Hindlimb muscle (tissue), 1 donor: Measurements from ENCODE around the gene ZNF616. TPM values are rescaled to one million over a fixed set of nuclear protein-coding genes. Genes with fewer than 3 reads are reported as not detected.

Source experiments
- DNase-seq: peaks from one replicate; pipeline ENCODE4 v3.0.0-alpha.2; 2013
- polyA plus RNA-seq: library from polyadenylated mRNA; unstranded; fragments of 120-200 nt; gene quantifications from one replicate; pipeline ENCODE4 v1.2.1, GENCODE V29; 2013; ENCODE audit not compliant: insufficient read length

The ZNF616 gene
- 8.4 TPM for polyA plus RNA-seq

- peak; percentile 96 for DNase-seq
Measured at GRCh38 chr19:52139252-52140031, at the start of gene ZNF616. ZNF616 (minus strand) TSS chr19:52139938; CDS start chr19:52130512, 9,426 bp downstream.

DNA sequence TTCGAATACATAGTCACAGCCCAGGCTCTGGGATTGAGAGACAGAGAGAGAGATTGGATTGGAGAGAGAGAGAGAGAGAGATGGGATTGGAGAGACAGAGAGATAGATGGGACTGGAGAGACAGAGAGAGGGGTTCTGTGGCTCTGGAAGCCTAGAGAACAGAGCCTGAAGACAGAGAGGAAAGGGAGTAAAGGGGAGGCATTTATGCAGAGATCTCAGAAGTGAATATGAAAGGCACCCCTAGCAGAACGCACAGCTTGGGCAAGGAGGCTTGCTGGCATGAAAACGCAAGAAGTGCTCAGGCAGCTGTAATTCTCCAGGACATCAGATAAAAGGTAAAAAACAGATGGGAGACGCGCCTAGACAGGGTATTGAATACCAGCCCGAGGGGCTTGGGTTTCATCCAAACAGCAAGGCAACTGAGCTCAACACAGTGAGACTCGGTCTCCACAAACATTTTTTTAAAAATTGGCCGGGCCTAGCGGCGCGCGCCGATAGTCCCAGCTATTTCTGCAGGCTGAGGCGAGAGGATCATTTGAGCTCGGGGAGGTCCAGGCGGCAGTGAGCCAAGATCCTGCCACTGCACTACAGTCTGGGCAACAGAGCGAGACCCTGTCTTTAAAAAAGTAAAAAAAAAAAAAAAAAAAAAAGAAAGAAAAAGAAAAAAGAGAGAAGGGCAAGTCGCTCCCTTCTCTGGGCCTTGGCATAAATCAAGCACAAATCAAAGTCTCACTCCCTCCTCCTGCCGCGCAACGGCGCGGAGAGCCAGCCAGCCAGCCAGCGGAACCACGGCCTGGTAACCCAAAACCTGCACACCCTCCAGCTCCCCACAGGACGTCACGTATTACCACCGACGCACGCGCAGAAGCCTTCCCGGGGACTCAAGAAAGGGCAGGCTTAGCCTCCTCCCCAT lies 49.3 kb upstream of the ZNF616 start:
- DNase-seq = peak; percentile 65

- no peak for DNase-seq
Measured at GRCh38 chr19:52187407-52187806, 47.7 kb upstream of the ZNF616 start.

GRCh38 chr19:52176574-52176973 lies 36.8 kb upstream of the ZNF616 start:
- DNase-seq = no peak

- no peak for DNase-seq
Measured at GRCh38 chr19:52172347-52172746, 32.6 kb upstream of the ZNF616 start.

GRCh38 chr19:52171321-52172169 lies 31.8 kb upstream of the ZNF616 start, which contains the start of gene ZNF836:
ZNF836 (minus strand) TSS chr19:52171621; CDS start chr19:52168072, 3,549 bp downstream.
- peak; percentile 87 for DNase-seq

DNA sequence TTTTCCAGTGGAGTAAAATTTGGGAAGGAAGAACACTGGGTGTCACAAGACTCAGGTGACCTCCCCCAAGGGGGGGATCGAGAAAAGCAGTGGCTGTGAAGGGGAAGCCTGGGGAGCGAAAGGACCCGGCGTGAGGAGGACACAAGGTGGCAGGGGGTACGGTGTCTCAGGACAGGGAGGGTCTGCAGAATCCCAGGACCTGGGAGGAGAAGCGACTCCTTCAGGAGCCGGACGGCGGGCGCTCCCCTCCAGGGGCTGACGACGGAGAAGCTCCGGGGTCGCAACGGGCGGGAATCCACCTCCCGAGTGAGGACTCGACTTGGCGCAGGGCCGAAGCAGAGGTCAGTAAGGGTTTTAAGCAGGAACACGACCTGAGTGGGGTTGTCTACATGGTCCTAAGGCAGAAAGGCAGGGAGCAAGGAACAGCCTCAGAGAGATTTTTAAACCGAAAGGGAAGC lies 31.2 kb upstream of the ZNF616 start:
- no peak for DNase-seq

DNA sequence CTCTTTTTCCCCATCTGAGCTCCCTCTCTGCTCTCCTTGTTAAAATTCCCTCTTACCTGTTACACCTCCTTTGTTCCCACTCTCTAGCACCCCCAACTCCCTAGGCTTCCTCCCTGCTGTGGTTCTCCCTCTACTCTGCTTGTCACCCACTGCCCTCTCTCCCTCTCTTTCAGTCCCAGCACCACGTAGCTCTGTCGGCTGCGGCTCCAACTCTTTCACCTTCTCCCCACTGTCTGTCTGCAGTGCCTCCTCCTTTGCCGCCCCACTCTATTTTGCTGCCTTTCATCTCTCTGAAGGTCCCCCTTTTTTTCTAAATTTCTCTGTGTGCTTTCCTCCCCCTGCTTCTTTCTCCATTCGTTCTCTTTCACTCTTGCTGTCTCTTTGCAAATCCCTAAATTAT lies 30.6 kb upstream of the ZNF616 start:
- no peak for DNase-seq

GRCh38 chr19:52155596-52156359 lies 16.0 kb upstream of the ZNF616 start:
- no peak for DNase-seq

- DNase-seq = no peak
Measured at GRCh38 chr19:52148256-52148655, 8.5 kb upstream of the ZNF616 start.

GRCh38 chr19:52142001-52142595 lies 2.4 kb upstream of the ZNF616 start:
- no peak for DNase-seq

DNA sequence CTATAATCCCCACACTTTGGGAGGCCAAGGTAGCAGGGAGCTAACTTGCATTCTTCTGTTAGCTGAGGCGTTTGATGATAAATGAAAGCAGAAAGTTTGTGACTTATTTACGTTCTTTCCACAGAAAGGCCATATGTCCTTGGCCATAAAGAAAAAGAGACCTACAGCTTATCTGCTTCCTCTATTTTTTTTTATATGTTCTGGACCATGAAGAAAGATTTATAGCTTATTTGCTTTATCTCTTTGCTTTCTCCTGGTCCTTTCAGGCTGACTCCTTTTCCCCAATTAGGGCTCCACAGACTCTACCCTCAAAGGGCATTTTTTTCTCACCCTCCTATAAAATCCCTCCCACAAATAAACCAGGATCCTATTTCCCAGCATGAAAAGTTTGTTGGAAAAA lies 1.5 kb upstream of the ZNF616 start:
- DNase-seq = no peak

DNA sequence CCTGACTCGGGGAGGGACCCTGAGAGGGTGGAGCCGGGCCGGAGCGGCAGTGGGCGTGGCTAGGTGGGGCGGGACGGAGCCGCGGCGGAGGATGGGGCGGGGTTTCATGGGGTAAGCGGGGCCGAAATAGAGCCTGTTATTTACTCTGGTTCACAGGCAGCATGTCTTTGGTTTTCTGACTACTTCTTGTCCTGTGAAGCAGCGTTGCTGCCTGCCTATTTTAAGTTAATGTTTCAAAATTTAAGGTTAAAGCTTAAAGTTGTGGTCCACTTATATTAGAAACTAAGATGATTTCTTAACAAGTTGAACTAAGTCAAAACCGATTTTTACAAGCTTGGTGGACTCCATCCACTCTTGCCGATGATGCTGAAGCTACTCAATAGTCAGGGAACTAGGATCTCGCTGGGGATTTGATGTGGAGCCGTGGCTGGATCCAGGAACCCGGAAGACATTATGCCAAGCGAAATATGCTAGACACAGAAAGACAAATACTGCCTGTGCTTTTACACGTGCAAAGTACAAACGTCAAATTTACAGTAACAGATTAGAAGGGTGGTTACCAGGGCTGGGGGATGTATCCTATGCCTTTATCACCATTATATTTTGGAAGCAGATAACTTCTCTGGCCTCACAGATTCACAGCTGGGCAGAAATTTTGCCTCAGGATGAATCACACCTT lies 433 bp upstream of the ZNF616 start:
- peak; percentile 4 for DNase-seq

- DNase-seq = no peak
Measured at GRCh38 chr19:52138983-52139251, 821 bp downstream of the ZNF616 start.

DNA sequence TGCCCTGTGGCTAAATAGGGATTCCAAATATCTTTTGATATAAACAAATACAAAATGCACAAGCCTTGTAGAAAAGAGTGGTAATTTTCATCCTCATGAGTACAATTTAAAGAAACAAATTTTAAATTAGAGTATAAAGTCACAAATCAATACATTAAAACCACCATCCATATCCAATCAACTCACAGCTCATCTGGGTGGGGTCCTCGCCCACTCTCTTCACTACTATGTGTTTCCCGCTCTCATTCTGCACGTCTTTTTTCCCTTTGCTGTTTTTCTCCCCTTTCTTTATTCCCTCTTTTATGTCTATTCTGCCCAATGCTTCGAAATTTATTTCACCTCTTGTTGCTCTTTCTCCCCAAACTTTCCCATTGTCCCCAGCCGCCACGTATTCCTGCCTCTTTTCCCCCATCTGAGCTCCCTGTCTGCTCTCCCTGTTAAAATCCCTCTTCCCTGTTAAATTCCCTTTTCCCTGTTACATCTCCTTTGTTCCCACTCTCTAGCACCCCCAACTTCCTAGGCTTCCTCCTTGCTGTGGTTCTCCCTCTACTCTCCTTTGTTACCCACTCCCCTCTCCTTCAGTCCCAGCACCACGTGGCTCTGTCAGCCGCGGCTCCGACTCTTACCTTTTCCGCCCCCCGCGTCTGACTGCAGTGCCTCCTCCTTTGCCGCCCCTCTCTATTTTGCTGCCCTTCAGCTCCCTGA lies 1.3 kb downstream of the ZNF616 start:
- peak; percentile 42 for DNase-seq

DNA sequence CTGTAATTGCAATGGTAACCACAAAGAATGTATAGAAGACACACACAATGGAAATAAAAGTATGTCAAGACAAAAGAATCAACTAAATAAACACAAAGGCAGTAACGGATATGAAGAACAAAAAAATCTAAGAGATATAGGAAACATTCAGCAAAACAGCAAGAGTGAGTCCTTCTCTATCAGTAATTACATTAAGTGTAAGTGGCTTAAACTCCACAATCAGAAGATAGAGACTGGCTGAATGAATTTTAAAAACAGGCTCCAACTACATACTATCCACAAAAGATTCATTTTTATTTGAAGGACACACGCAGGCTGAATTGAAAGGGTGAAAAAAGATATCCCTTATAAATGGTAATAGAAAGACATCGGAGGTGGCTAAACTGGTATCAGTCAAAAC lies 19.5 kb downstream of the ZNF616 start:
- DNase-seq = no peak

GRCh38 chr19:52115526-52116053 lies 24.1 kb downstream of the ZNF616 start:
- DNase-seq = no peak

DNA sequence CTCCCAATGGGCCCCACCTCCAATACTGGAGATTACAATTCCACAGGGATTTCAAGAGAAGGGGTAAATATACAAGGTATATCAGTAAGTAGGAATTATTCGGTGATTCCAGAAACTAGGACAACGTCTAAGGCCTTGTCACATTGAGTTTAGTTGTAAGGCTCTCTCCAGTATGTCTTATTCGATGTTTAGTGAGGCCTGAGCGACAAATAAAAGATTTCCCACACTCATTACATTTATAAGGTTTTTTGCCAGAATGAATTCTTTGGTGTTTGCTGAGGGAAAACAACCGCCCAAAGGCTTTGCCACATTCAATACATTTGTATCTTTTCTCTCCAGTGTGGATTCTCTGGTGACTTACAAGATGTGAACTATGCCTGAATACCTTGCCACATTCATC lies 25.0 kb downstream of the ZNF616 start:
- no peak for DNase-seq

DNA sequence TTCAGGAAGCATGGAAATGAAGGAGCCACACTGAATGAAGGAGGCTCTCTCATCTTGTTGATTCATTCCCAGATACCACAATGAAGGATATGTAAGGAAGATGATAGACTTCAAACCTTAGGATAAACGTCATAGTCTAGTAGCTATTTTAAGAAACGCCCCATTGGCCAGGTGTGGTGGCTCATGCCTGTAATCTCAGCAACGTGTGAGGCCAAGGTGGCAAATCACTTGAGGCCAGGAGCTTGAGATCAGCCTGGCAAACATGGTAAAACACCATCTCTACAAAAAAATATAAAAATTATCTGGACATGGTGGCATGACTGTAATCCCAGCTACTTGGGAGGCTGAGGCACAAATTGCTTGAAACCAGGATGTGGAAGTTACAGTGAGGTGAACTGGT lies 27.1 kb downstream of the ZNF616 start:
- DNase-seq = no peak

DNA sequence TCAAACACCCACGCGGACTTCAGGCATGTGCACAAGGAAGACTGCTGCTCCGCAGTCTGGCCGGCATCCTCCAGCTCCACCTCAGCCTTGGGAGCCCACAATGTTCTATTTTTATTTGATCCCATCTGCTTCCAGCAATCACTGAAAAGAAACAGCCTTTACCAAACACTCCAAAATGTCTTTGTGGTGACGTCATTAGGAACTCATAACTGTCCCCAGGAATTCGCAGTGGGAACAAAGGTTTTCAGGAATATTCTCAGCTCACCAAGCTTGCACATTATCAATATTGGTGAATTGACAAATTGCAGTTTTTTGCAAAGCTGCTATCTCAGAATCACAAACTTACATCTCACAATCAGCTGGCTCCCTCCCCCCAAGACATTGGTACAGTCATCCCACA lies 29.0 kb downstream of the ZNF616 start:
- DNase-seq = no peak
